ENCODE measurements around the gene TRIP12. TPM values are rescaled to one million over a fixed set of nuclear protein-coding genes. Genes with fewer than 3 reads are reported as not detected.
A peak's percentile ranks its signal among the peaks of the same experiment; 100 is the strongest.

TRIP12 gene
- polyA plus RNA-seq, 2 of the 4 experiments (the other 2 are of a cell fraction): 103 to 151 TPM

GRCh38 chr2:229800997-229801754 lies 120.6 kb downstream of the TRIP12 start:
- Histone ChIP-seq H3K27ac (peak overlapping the region in 1 of 2 experiments; percentile 54; a peak in 2 of 6 replicates), H3K4me2 (no peak overlapping the region), H3K9me3 (no peaks in the 10 kb centered on the region), H3K4me1 (no peaks in the 10 kb centered on the region; the same call in 2 of the 3 replicates), H3K4me3 (no peak overlapping the region)
- peak; percentile 89 to 90 for ATAC-seq
- DNase-seq (ENCODE audit: low read depth in 1 of 2, low spot score in 1 of 2): peak; percentile 49 to 69
- CTCF ChIA-PET: interaction anchor here (0.6 to 5.3 kb wide), 27 partner anchors 9 to 813 kb away, joined by 3 to 39 read pairs (median 5); no protein-coding TSS in a partner anchor
- TF ChIP-seq RAD21 (conservative IDR thresholded peaks at IDR 0.05 in 1 of 2, IDR thresholded peaks at IDR 0.05 in 1 of 2) (peak; percentile 59 to 61), ESRRA (IDR thresholded peaks at IDR 0.05; ENCODE audit: borderline replicate concordance, low read length) (no peak), SREBF2 (IDR thresholded peaks at IDR 0.05) (no peak), JUNB (IDR thresholded peaks at IDR 0.05) (no peak), CBX8 (IDR thresholded peaks at IDR 0.05) (no peak), RFX5 (IDR thresholded peaks at IDR 0.05) (no peak), MYC (IDR thresholded peaks at IDR 0.05; ENCODE audit: borderline replicate concordance, low read length) (no peak), NR3C1 (IDR thresholded peaks at IDR 0.05) (no peak), CTCF (IDR thresholded peaks at IDR 0.05) (peak; percentile 82), SMC3 (IDR thresholded peaks at IDR 0.05) (peak; percentile 55; the same call in 1 of the 3 replicates), FOSL2 (IDR thresholded peaks at IDR 0.05) (no peak), FOSL2 (CRISPR knock-in tag; IDR thresholded peaks at IDR 0.05) (no peak)
- no peak for FAIRE-seq
- POLR2A ChIA-PET: interaction anchor here (0.6 kb wide), 1 partner anchor 120 kb away, joined by 4 read pairs; no protein-coding TSS in a partner anchor

GRCh38 chr2:229798446-229799155 lies 123.2 kb downstream of the TRIP12 start:
- Histone ChIP-seq H3K9me3 (no peaks in the 10 kb centered on the region), H3K4me1 (peaks cover 4% of the 10 kb centered on the region; the same call in 1 of the 3 replicates), H3K27ac (no peak overlapping the region), H3K4me3 (no peak overlapping the region), H3K4me2 (no peak overlapping the region)
- TF ChIP-seq REST (IDR thresholded peaks at IDR 0.05) (no peak), ZFP36 (IDR thresholded peaks at IDR 0.05; ENCODE audit: borderline replicate concordance, partially characterized antibody) (no peak), EHMT2 (IDR thresholded peaks at IDR 0.05; ENCODE audit: low read depth) (no peak), NR3C1 (IDR thresholded peaks at IDR 0.05) (no peak), JUNB (IDR thresholded peaks at IDR 0.05) (no peak), BCL3 (IDR thresholded peaks at IDR 0.05) (no peak), HOXB5 (CRISPR knock-in tag; IDR thresholded peaks at IDR 0.05) (no peak), ELK1 (IDR thresholded peaks at IDR 0.05; ENCODE audit: low read depth, low read length) (no peak), ZSCAN20 (CRISPR knock-in tag; IDR thresholded peaks at IDR 0.05) (no peak), RAD21 (conservative IDR thresholded peaks at IDR 0.05 in 1 of 2, IDR thresholded peaks at IDR 0.05 in 1 of 2) (no peak), KDM5A (IDR thresholded peaks at IDR 0.05) (no peak), RCOR1 (IDR thresholded peaks at IDR 0.05; ENCODE audit: low read depth, low read length) (no peak)
- POLR2A ChIA-PET: no interaction called here
- 94% methylated on average over 5 of the region's 5 CpGs for WGBS (ENCODE audit: missing lambda C conversion rate)
- no peak for ATAC-seq
- DNase-seq (ENCODE audit: low read depth in 1 of 2, low spot score in 1 of 2): no peak
- CTCF ChIA-PET: interaction anchor here (1.0 to 2.3 kb wide), 3 partner anchors 17 to 53 kb away, joined by 3 to 7 read pairs (median 3); no protein-coding TSS in a partner anchor
- FAIRE-seq: no peak
